ENCODE data around the gene FNDC3A.
A peak's percentile ranks its signal among the peaks of the same experiment; 100 is the strongest.

The FNDC3A gene

GRCh38 chr13:49183672-49184325 is 208.1 kb downstream of the FNDC3A start:
- H3K4me3 ChIP-seq (ENCODE audit: low read depth, low read length) = no peak overlapping the region
- DNase-seq (ENCODE audit: low read depth) = no peak
- TF ChIP-seq, protein P1, sequence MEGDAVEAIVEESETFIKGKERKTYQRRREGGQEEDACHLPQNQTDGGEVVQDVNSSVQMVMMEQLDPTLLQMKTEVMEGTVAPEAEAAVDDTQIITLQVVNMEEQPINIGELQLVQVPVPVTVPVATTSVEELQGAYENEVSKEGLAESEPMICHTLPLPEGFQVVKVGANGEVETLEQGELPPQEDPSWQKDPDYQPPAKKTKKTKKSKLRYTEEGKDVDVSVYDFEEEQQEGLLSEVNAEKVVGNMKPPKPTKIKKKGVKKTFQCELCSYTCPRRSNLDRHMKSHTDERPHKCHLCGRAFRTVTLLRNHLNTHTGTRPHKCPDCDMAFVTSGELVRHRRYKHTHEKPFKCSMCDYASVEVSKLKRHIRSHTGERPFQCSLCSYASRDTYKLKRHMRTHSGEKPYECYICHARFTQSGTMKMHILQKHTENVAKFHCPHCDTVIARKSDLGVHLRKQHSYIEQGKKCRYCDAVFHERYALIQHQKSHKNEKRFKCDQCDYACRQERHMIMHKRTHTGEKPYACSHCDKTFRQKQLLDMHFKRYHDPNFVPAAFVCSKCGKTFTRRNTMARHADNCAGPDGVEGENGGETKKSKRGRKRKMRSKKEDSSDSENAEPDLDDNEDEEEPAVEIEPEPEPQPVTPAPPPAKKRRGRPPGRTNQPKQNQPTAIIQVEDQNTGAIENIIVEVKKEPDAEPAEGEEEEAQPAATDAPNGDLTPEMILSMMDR (IDR thresholded peaks at IDR 0.05; ENCODE audit: low read depth, low read length) = no peak
- TF ChIP-seq POLR2A (IDR thresholded peaks at IDR 0.05; ENCODE audit: extremely low read depth, insufficient read length) = no peak
- no peak for TF ChIP-seq MYC (IDR thresholded peaks at IDR 0.05; ENCODE audit: low read depth, low read length)
- TF ChIP-seq MAX (IDR thresholded peaks at IDR 0.05; ENCODE audit: low read depth, low read length) = no peak

- TF ChIP-seq MAX (IDR thresholded peaks at IDR 0.05; ENCODE audit: low read depth, low read length) (no peak), MYC (IDR thresholded peaks at IDR 0.05; ENCODE audit: low read depth, low read length) (no peak), POLR2A (IDR thresholded peaks at IDR 0.05; ENCODE audit: extremely low read depth, insufficient read length) (no peak)
- TF ChIP-seq, protein P1 (IDR thresholded peaks at IDR 0.05; ENCODE audit: low read depth, low read length) = no peak
- H3K4me3 ChIP-seq (ENCODE audit: low read depth, low read length) = no peak overlapping the region
- no peak for DNase-seq (ENCODE audit: low read depth)
Observed at GRCh38 chr13:49184621-49185020, 208.9 kb downstream of the FNDC3A start.

DNA sequence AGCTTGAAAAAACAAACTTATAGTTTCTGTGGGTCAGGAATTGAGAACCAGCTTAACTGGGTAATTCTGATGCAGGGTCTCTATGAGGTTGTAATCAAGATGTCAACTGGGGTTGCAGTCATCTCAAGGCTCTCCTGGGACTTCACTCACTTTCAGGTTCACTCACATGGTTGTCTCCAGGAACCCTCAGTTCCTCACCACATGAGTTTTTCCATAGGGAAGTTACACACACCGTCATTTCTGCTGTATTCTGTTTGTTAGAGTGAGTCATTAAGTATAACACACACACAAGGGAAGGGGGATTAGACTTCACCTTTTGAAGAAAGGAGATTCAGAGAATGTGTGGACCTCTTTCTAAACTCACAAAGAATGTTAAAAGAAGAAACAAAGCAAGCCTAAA is 209.6 kb downstream of the FNDC3A start:
- H3K4me3 ChIP-seq (ENCODE audit: low read depth, low read length) = no peak overlapping the region
- peak; percentile 57 for DNase-seq (ENCODE audit: low read depth)
- TF ChIP-seq POLR2A (IDR thresholded peaks at IDR 0.05; ENCODE audit: extremely low read depth, insufficient read length) (no peak), MAX (IDR thresholded peaks at IDR 0.05; ENCODE audit: low read depth, low read length) (no peak), MYC (IDR thresholded peaks at IDR 0.05; ENCODE audit: low read depth, low read length) (no peak)
- TF ChIP-seq, protein P1 (IDR thresholded peaks at IDR 0.05; ENCODE audit: low read depth, low read length) = no peak

DNA sequence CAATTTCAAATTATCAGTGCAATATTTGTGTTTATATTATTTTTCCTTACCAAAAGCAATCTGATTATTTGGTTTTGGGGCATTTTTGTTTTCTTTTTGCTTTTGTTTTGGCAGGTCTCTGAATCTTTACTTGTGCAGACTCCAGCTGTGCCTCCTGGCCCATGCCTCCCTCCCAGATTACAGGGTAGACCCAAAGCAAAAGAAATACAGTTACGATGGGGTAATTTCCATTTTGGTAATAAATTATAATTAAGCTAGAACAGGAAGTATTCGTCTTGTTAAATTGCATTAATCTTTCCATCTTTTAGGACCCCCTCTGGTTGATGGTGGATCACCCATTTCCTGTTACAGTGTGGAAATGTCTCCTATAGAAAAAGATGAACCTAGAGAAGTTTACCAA is 215.2 kb downstream of the FNDC3A start:
- no peak overlapping the region for H3K4me3 ChIP-seq (ENCODE audit: low read depth, low read length)
- TF ChIP-seq, protein P1 (IDR thresholded peaks at IDR 0.05; ENCODE audit: low read depth, low read length) = no peak
- no peak for TF ChIP-seq MAX (IDR thresholded peaks at IDR 0.05; ENCODE audit: low read depth, low read length)
- no peak for TF ChIP-seq POLR2A (IDR thresholded peaks at IDR 0.05; ENCODE audit: extremely low read depth, insufficient read length)
- TF ChIP-seq MYC (IDR thresholded peaks at IDR 0.05; ENCODE audit: low read depth, low read length) = no peak
- no peak for DNase-seq (ENCODE audit: low read depth)

DNA sequence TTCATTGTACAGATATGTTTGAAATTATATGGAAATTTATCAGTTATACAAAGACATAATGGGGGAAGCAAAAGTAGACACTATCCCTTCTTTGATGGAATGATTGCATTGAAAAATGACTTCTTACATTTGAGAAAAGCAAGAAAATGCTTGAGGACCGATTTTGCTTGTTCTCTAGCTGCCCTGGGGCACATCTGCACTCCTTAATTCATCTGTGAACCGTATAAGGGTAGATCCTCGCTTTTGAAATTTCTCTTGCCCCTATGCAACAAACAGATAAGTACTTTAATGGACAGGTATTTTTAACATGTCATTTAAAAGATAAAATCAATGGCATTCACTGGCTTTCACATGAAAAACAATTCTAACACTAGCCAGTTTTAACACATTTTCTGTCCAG is 230.9 kb downstream of the FNDC3A start:
- no peak overlapping the region for H3K4me3 ChIP-seq (ENCODE audit: low read depth, low read length)
- no peak for DNase-seq (ENCODE audit: low read depth)
- TF ChIP-seq POLR2A (IDR thresholded peaks at IDR 0.05; ENCODE audit: extremely low read depth, insufficient read length) = no peak
- no peak for TF ChIP-seq MAX (IDR thresholded peaks at IDR 0.05; ENCODE audit: low read depth, low read length)
- no peak for TF ChIP-seq MYC (IDR thresholded peaks at IDR 0.05; ENCODE audit: low read depth, low read length)
- TF ChIP-seq, protein P1 (IDR thresholded peaks at IDR 0.05; ENCODE audit: low read depth, low read length) = no peak

Measured in NB4 (cell line).